ENCODE measurements around the gene GIMAP4.
"Not testable (repeated sequence)": the region's sequence is repeated elsewhere in the genome, so short reads cannot be mapped to it uniquely, and the experiment has no call there.

DNA sequence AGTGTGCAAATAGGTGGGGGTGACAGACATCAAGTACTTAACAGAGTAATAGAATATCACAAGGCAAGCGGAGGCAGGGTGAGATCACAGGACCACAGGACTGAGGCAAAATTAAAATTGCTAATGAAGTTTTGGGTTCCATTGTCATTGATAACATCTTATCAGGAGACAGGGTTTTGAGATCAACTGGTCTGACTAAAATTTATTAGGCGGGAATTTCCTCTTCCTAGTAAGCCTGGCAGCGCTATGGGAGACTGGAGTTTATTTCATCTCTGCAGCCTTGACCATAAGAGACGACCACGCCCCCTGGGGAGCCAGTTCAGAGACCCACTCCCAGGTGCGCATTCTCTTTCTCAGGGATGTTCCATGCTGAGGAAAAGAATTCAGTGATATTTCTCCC is 44.3 kb upstream of the GIMAP4 start:
- not testable (repeated sequence) for TF ChIP-seq POLR2A, CTCF, EP300 (IDR thresholded peaks at IDR 0.05)
